SK-N-SH (cell line): Measurements from ENCODE around the gene RAET1E.

Experiments used
- CHD2 ChIP-seq: fragments of 150-350 bp; IDR thresholded peaks from 2 replicates; pipeline ENCODE4 v1.6.1; 2018; ENCODE audit warnings: low read length; ENCODE audit not compliant: partially characterized antibody
- ELF1 ChIP-seq: IDR thresholded peaks from 2 replicates; pipeline ENCODE4 v1.4.0; 2012
- EZH2phosphoT487 ChIP-seq: fragments of 200-600 bp; sonication (generic); IDR thresholded peaks from 2 replicates; pipeline ENCODE4 v1.6.1; 2017; ENCODE audit warnings: low read depth, mixed run types, mild to moderate bottlenecking, antibody characterized with exemption, moderate library complexity, borderline replicate concordance
- NRF1 ChIP-seq: IDR thresholded peaks from 2 replicates; pipeline ENCODE4 v1.6.1; 2012; ENCODE audit warnings: low read depth, mild to moderate bottlenecking, low read length
- POLR2AphosphoS5 ChIP-seq: IDR thresholded peaks from 2 replicates; pipeline ENCODE4 v1.6.1; 2012; ENCODE audit warnings: low read depth, low read length
- RAD21 ChIP-seq: IDR thresholded peaks from 2 replicates; pipeline ENCODE4 v1.6.1; 2012; ENCODE audit warnings: mild to moderate bottlenecking, low read length
- RXRA ChIP-seq: IDR thresholded peaks from 2 replicates; pipeline ENCODE4 v1.4.0; 2012; ENCODE audit warnings: low read depth, mild to moderate bottlenecking, borderline replicate concordance
- SIN3A ChIP-seq: IDR thresholded peaks from 2 replicates; pipeline ENCODE4 v1.6.1; 2012; ENCODE audit warnings: low read depth, mild to moderate bottlenecking, low read length, moderate library complexity, borderline replicate concordance
- YY1 ChIP-seq: IDR thresholded peaks from 2 replicates; pipeline ENCODE4 v1.4.0; 2012; ENCODE audit warnings: low read depth, mild to moderate bottlenecking
- TF ChIP-seq, protein P1 (sequence below): fragments of 200-600 bp; sonication (generic); IDR thresholded peaks from 2 replicates; pipeline ENCODE4 v1.6.1; 2017; ENCODE audit warnings: antibody characterized with exemption, mild to moderate bottlenecking, moderate library complexity
- TF ChIP-seq, protein P2 (sequence below): fragments of 150-350 bp; IDR thresholded peaks from 2 replicates; pipeline ENCODE4 v1.6.1; 2017; ENCODE audit warnings: antibody characterized with exemption, low read length, low read depth, borderline replicate concordance
- TF ChIP-seq, protein P3 (sequence below): IDR thresholded peaks from 2 replicates; pipeline ENCODE4 v1.4.0; 2012; ENCODE audit warnings: low read depth

DNA sequence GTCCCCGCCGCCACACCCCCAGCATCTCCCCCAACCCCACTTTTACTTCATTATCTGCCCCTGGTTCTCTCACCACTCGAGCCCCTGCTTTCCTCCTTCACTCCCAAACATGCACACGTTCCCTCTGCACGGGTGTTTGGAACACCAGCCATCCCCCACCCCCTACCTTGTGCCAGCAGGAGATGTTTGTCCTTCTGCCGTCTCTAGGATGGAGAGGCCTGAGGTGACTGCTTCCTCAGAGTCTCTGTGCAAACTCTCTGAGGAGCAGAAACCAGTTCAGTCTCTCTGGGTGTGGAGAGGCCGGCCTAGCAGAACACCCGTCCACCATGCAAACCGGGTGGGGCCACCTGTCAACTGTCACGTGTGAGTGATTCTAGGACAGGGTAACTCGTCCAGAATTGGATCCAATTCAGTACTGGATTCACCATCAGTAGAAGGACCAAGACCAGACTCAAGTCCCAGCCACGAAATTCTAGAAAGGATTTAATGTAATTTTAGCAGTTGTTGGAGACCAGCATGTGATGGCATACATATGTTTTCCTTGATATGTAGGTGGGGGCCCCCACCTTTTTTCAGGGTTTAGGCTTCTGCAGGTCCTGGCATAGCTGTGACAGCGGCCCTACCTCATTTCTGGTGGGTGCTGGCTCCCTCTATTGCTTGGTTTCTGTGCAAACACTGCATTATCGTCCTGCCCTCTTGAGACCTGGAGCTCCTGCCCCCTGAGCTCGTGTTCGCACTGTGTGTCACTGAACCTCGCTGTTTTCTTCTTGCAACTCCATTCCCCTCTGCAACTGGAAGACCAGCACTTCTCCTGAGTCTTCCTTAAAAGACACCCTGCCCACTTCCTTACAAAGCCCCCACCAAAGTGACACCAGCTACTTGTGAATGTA lies at the start of gene RAET1E:
- TF ChIP-seq, protein P1, sequence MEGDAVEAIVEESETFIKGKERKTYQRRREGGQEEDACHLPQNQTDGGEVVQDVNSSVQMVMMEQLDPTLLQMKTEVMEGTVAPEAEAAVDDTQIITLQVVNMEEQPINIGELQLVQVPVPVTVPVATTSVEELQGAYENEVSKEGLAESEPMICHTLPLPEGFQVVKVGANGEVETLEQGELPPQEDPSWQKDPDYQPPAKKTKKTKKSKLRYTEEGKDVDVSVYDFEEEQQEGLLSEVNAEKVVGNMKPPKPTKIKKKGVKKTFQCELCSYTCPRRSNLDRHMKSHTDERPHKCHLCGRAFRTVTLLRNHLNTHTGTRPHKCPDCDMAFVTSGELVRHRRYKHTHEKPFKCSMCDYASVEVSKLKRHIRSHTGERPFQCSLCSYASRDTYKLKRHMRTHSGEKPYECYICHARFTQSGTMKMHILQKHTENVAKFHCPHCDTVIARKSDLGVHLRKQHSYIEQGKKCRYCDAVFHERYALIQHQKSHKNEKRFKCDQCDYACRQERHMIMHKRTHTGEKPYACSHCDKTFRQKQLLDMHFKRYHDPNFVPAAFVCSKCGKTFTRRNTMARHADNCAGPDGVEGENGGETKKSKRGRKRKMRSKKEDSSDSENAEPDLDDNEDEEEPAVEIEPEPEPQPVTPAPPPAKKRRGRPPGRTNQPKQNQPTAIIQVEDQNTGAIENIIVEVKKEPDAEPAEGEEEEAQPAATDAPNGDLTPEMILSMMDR = no peak
- TF ChIP-seq, protein P2, sequence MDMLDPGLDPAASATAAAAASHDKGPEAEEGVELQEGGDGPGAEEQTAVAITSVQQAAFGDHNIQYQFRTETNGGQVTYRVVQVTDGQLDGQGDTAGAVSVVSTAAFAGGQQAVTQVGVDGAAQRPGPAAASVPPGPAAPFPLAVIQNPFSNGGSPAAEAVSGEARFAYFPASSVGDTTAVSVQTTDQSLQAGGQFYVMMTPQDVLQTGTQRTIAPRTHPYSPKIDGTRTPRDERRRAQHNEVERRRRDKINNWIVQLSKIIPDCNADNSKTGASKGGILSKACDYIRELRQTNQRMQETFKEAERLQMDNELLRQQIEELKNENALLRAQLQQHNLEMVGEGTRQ = no peak
- TF ChIP-seq NRF1 (no peak), ELF1 (no peak), SIN3A (no peak), POLR2AphosphoS5 (no peak), EZH2phosphoT487 (no peak), RXRA (no peak), CHD2 (no peak), YY1 (no peak), RAD21 (peak; percentile 28; the same call in 1 of the 2 replicates)
- TF ChIP-seq, protein P3, sequence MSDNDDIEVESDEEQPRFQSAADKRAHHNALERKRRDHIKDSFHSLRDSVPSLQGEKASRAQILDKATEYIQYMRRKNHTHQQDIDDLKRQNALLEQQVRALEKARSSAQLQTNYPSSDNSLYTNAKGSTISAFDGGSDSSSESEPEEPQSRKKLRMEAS = no peak
